T-helper 17 cell (primary cell): ENCODE results near the gene ZRANB1. TPM values are rescaled to one million over a fixed set of nuclear protein-coding genes. Genes with fewer than 3 reads are reported as not detected.

Source experiments
- ATAC-seq: fragments of 150-1000 bp; cut with Tn5 transposase; 2 replicates; pipeline ENCODE4 v1.10.0; 2021; ENCODE audit warnings: mild to moderate bottlenecking, moderate library complexity
- DNase-seq, 3 donors: peaks; one replicate each; pipeline versions ENCODE4 v3.0.0 to v3.0.0-alpha.2; 2020 to 2021
- H3K9me3 ChIP-seq: one replicate; pipeline ENCODE4 v1.7.0; 2013; ENCODE audit warnings: low read length, mild to moderate bottlenecking; ENCODE audit not compliant: control insufficient read depth, poor library complexity, severe bottlenecking
- H3K27ac Mint-ChIP-seq: one replicate; pipeline ENCODE4 v1.8.0; 2022; ENCODE audit warnings: mild to moderate bottlenecking, moderate library complexity, mixed read lengths
- H3K27me3 Mint-ChIP-seq: one replicate; pipeline ENCODE4 v1.8.0; 2022; ENCODE audit warnings: mixed read lengths
- H3K36me3 Mint-ChIP-seq: one replicate; pipeline ENCODE4 v1.8.0; 2022; ENCODE audit warnings: low read depth, mixed read lengths
- H3K4me1 Mint-ChIP-seq: one replicate; pipeline ENCODE4 v1.8.0; 2022; ENCODE audit warnings: mild to moderate bottlenecking, mixed read lengths
- H3K4me3 Mint-ChIP-seq: one replicate; pipeline ENCODE4 v1.8.0; 2022; ENCODE audit warnings: mild to moderate bottlenecking, moderate library complexity, mixed read lengths
- total RNA-seq, 4 donors: library from RNA in 2 of 4; stranded (reverse) in 2 of 4; gene quantifications; one replicate each; pipeline ENCODE4 v1.2.3 and lab custom pipeline; 2022 to 2026

Gene ZRANB1
- total RNA-seq, 2 donors from 2014 or later = 19.4 to 21.3 TPM

- no peak overlapping the region for H3K27ac Mint-ChIP-seq
Observed at GRCh38 chr10:125021686-125022344, 79.9 kb downstream of the ZRANB1 start.

GRCh38 chr10:125022671-125023070, 80.7 kb downstream of the ZRANB1 start:
- no peaks in the 10 kb centered on the region for H3K9me3 ChIP-seq
- Mint-ChIP-seq H3K27ac (no peak overlapping the region), H3K4me3 (no peak overlapping the region), H3K36me3 (no peaks in the 10 kb centered on the region), H3K27me3 (peaks cover 33% of the 10 kb centered on the region), H3K4me1 (no peaks in the 10 kb centered on the region)
- no peak for ATAC-seq
- no peak for DNase-seq

More at GRCh38 chr10:125021686-125022344, 79.9 kb downstream of the ZRANB1 start:
- ATAC-seq = no peak
- H3K4me3 Mint-ChIP-seq = no peak overlapping the region
- H3K9me3 ChIP-seq = no peaks in the 10 kb centered on the region
- peaks cover 39% of the 10 kb centered on the region for H3K27me3 Mint-ChIP-seq
- no peak for DNase-seq
- no peaks in the 10 kb centered on the region for H3K36me3 Mint-ChIP-seq
- H3K4me1 Mint-ChIP-seq = no peaks in the 10 kb centered on the region

- Mint-ChIP-seq H3K36me3 (no peaks in the 10 kb centered on the region), H3K27me3 (peaks cover 35% of the 10 kb centered on the region), H3K4me3 (no peak overlapping the region), H3K4me1 (no peaks in the 10 kb centered on the region), H3K27ac (no peak overlapping the region)
- no peaks in the 10 kb centered on the region for H3K9me3 ChIP-seq
- ATAC-seq = no peak
- no peak for DNase-seq
Observed at GRCh38 chr10:125023255-125023654, 81.3 kb downstream of the ZRANB1 start.

- peaks cover 35% of the 10 kb centered on the region for H3K27me3 Mint-ChIP-seq
- H3K27ac Mint-ChIP-seq = no peak overlapping the region
- no peak for ATAC-seq
- no peak for DNase-seq
- H3K9me3 ChIP-seq = no peaks in the 10 kb centered on the region
- no peaks in the 10 kb centered on the region for H3K4me1 Mint-ChIP-seq
- H3K36me3 Mint-ChIP-seq = no peaks in the 10 kb centered on the region
- H3K4me3 Mint-ChIP-seq = no peak overlapping the region
Observed at GRCh38 chr10:125023862-125024496, 82.1 kb downstream of the ZRANB1 start.

- ATAC-seq (no peak), DNase-seq (no peak)
- Mint-ChIP-seq H3K4me1 (no peaks in the 10 kb centered on the region), H3K36me3 (no peaks in the 10 kb centered on the region), H3K27me3 (peaks cover 35% of the 10 kb centered on the region), H3K4me3 (no peak overlapping the region), H3K27ac (no peak overlapping the region)
- no peaks in the 10 kb centered on the region for H3K9me3 ChIP-seq
Observed at GRCh38 chr10:125024497-125025234, 82.7 kb downstream of the ZRANB1 start.

GRCh38 chr10:125025341-125025740, 83.4 kb downstream of the ZRANB1 start:
- Mint-ChIP-seq H3K4me1 (no peaks in the 10 kb centered on the region), H3K27me3 (peaks cover 35% of the 10 kb centered on the region), H3K4me3 (no peak overlapping the region), H3K27ac (no peak overlapping the region), H3K36me3 (no peaks in the 10 kb centered on the region)
- no peak for DNase-seq
- H3K9me3 ChIP-seq = no peaks in the 10 kb centered on the region
- ATAC-seq = no peak

GRCh38 chr10:125026036-125026931, 84.4 kb downstream of the ZRANB1 start:
- Mint-ChIP-seq H3K27me3 (peaks cover 35% of the 10 kb centered on the region), H3K27ac (no peak overlapping the region), H3K4me3 (no peak overlapping the region), H3K4me1 (no peaks in the 10 kb centered on the region), H3K36me3 (no peaks in the 10 kb centered on the region)
- no peak for DNase-seq
- ATAC-seq = no peak
- H3K9me3 ChIP-seq = no peaks in the 10 kb centered on the region

GRCh38 chr10:125026974-125027735, 85.2 kb downstream of the ZRANB1 start:
- Mint-ChIP-seq H3K27me3 (peaks cover 40% of the 10 kb centered on the region), H3K4me3 (no peak overlapping the region), H3K27ac (no peak overlapping the region), H3K4me1 (no peaks in the 10 kb centered on the region), H3K36me3 (peaks cover under 1% of the 10 kb centered on the region)
- DNase-seq = no peak
- no peaks in the 10 kb centered on the region for H3K9me3 ChIP-seq
- no peak for ATAC-seq

- DNase-seq = no peak
- Mint-ChIP-seq H3K4me1 (no peaks in the 10 kb centered on the region), H3K27ac (no peak overlapping the region), H3K36me3 (peaks cover 2% of the 10 kb centered on the region), H3K27me3 (peaks cover 39% of the 10 kb centered on the region), H3K4me3 (no peak overlapping the region)
- no peaks in the 10 kb centered on the region for H3K9me3 ChIP-seq
- no peak for ATAC-seq
Observed at GRCh38 chr10:125027871-125028869, 86.2 kb downstream of the ZRANB1 start.

GRCh38 chr10:125029584-125030242, 87.8 kb downstream of the ZRANB1 start:
- H3K36me3 Mint-ChIP-seq = peaks cover 2% of the 10 kb centered on the region
- H3K4me3 Mint-ChIP-seq = no peak overlapping the region
- peaks cover 30% of the 10 kb centered on the region for H3K27me3 Mint-ChIP-seq
- ATAC-seq = no peak
- H3K4me1 Mint-ChIP-seq = no peaks in the 10 kb centered on the region
- no peak for DNase-seq
- no peak overlapping the region for H3K27ac Mint-ChIP-seq
- no peaks in the 10 kb centered on the region for H3K9me3 ChIP-seq

- Mint-ChIP-seq H3K36me3 (peaks cover 2% of the 10 kb centered on the region), H3K4me1 (no peaks in the 10 kb centered on the region), H3K27me3 (peaks cover 32% of the 10 kb centered on the region), H3K27ac (no peak overlapping the region), H3K4me3 (no peak overlapping the region)
- no peak for ATAC-seq
- H3K9me3 ChIP-seq = no peaks in the 10 kb centered on the region
- DNase-seq = no peak
Observed at GRCh38 chr10:125030567-125031197, 88.8 kb downstream of the ZRANB1 start.
